ENCODE results near the gene KLK8.

- TF ChIP-seq TAF1 (IDR thresholded peaks at IDR 0.05; ENCODE audit: borderline replicate concordance, insufficient read depth, low read length): no peak
- TF ChIP-seq, protein P1, sequence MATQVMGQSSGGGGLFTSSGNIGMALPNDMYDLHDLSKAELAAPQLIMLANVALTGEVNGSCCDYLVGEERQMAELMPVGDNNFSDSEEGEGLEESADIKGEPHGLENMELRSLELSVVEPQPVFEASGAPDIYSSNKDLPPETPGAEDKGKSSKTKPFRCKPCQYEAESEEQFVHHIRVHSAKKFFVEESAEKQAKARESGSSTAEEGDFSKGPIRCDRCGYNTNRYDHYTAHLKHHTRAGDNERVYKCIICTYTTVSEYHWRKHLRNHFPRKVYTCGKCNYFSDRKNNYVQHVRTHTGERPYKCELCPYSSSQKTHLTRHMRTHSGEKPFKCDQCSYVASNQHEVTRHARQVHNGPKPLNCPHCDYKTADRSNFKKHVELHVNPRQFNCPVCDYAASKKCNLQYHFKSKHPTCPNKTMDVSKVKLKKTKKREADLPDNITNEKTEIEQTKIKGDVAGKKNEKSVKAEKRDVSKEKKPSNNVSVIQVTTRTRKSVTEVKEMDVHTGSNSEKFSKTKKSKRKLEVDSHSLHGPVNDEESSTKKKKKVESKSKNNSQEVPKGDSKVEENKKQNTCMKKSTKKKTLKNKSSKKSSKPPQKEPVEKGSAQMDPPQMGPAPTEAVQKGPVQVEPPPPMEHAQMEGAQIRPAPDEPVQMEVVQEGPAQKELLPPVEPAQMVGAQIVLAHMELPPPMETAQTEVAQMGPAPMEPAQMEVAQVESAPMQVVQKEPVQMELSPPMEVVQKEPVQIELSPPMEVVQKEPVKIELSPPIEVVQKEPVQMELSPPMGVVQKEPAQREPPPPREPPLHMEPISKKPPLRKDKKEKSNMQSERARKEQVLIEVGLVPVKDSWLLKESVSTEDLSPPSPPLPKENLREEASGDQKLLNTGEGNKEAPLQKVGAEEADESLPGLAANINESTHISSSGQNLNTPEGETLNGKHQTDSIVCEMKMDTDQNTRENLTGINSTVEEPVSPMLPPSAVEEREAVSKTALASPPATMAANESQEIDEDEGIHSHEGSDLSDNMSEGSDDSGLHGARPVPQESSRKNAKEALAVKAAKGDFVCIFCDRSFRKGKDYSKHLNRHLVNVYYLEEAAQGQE (IDR thresholded peaks at IDR 0.05; ENCODE audit: insufficient read depth in 1 of 2, low read depth in 2 of 2, low read length in 2 of 2): no peak
- no peak for TF ChIP-seq POLR2AphosphoS5 (IDR thresholded peaks at IDR 0.05; ENCODE audit: low read depth, low read length)
- TF ChIP-seq SIN3A (IDR thresholded peaks at IDR 0.05; ENCODE audit: borderline replicate concordance, insufficient read depth, low read length): no peak
Measured at GRCh38 chr19:51003316-51003715, 1.9 kb upstream of the KLK8 start.
